TTC549 (cell line): ENCODE measurements around the gene CFAP298.
"Not testable (repeated sequence)": the region's sequence is repeated elsewhere in the genome, so short reads cannot be mapped to it uniquely, and the experiment has no call there.

Source experiments
- FAIRE-seq: peaks from 2 replicates; lab custom pipeline; 2012; peaks lifted over from hg19 to GRCh38; lab: Jason Lieb, UNC

The CFAP298 gene, protein sequence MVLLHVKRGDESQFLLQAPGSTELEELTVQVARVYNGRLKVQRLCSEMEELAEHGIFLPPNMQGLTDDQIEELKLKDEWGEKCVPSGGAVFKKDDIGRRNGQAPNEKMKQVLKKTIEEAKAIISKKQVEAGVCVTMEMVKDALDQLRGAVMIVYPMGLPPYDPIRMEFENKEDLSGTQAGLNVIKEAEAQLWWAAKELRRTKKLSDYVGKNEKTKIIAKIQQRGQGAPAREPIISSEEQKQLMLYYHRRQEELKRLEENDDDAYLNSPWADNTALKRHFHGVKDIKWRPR

DNA sequence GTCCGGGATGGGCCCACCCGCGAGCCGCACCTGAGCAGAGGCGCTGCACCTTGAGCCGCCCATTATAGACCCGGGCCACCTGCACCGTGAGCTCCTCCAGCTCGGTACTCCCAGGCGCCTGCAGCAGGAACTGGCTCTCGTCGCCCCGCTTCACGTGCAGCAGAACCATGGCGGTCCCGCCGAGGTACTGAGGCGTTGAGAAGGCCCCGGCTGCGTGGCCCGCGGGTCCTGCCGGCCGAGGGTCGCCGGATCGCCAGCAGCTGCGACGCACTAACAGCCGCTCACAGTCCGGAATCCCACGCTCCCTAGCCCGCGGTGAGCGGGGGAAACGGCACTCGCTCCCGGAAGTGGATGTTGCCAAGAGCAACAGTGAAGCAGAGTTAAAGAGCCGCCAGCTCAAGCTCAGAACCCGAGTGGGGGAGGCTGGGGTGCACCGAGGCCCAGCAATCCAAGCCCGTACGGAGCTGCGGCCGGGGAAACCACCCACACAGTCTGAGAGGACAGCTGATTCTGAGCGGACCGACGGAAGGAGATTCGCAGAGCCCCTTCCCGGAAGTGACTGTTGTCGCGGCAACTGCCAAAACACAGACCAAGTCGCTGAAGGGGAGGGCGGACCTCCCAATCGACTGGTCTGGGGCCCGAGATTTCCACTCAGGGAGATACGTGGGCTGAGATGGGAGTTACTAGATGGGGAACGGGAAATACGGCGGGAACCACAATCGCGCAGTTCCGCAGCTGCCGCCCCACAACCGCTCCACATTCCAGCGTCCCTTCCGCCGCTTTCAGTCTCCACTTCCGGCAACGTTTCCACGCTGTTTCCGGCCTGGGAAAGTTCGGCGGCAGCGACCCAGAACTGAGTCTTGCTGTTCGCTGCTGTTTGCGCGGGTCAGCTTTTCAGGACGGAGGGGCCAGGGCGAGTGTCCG is at the start of gene CFAP298:
CFAP298 (minus strand) TSS at position 303 of the 924 bp plus-strand sequence; CDS start at position 169, 134 bp downstream.
- FAIRE-seq, result no peak

DNA sequence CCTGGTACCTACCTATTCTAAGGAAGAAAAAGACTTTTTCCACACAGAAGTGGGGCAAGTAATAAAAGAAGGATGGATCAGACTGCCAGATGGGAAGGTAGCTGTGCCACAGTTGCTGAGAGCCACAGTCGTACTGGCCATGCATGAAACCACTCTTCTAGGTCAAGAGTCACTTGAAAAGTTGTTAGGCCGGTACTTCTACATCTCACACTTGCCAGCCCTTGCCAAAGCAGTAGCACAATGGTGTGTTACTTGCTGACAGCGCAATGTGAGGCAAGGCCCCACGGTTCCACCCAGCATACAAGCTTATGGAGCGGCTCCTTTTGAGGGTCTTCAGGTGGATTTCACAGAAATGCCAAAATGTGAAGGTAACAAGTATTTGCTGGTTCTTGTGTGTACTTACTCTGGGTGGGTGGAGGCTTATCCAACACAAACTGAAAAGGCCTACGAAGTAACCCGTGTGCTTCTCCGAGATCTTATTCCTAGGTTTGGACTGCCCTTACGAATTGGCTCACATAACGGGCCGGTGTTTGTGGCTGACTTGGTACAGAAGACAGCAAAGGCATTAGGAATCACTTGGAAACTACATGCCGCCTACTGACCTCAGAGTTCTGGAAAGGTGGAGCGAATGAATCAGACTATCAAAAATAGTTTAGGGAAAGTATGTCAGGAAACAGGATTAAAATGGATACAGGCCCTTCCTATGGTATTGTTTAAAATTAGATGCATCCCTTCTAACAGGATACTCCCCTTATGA is 49.0 kb upstream of the CFAP298 start:
- FAIRE-seq, result not testable (repeated sequence)

DNA sequence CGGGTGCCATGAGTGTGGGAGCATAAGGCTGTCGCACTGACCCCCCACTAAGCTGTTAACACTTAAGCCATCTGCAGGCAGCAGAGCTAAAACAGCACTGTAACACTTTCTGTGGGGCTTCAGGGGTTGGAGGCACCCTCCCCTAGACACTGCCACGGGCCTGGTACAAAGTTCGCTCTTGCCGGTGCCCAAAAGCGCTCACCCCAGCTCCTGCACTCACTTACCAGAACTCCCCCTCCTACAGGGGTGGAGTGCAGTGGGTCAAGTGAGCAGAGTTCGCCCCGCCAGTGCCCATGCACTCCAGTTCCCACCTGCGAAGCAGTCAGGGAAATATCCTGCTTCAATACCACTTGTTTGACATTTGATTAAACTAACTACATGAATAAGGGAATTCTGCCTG is 46.3 kb upstream of the CFAP298 start:
- no peak for FAIRE-seq

DNA sequence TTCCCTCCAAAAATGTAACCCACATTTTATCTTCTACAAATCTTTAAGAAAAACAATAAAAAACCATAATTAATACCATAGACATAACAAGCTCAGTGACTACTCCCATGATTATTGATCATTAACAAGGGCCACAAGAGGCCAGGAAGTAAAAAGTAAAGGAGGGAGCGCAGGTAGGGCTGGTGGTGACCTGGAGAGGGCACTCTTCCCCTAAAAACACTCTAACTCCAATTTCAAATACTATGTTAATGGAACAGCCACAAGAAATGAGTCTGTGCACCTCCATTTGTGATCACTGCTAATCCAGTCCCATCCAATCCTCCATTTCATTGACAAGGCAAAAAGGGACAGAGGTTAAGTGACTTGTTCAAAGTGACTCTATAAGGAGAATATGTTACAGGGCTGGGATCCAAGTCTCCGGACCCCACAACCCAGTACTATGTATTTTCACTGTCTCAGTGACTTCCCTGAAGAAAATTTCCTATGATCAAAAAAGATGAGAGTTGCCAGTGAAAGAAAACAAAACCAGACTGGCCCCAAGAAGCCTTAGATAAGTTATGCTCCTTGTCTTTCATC is 41.2 kb upstream of the CFAP298 start:
- FAIRE-seq, result peak; percentile 60

DNA sequence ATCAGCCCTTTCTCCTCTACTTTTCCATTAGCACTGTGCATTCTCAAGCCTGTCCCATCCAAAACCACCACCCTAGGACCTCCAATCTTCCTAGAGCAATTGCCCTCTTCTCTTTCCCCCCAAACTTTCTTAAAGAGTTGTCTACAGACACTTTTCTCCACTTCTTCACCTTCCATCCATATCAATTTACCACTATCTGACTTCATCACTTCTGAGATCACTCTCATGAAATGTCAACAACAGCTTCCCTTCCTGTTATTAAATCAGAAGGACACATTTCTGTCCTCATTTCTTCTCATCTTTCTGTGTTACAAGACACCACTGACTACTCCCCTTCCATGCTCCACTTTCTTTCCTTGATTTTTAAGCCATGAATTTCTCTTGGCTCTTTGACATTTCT is 36.0 kb upstream of the CFAP298 start:
- no peak for FAIRE-seq

DNA sequence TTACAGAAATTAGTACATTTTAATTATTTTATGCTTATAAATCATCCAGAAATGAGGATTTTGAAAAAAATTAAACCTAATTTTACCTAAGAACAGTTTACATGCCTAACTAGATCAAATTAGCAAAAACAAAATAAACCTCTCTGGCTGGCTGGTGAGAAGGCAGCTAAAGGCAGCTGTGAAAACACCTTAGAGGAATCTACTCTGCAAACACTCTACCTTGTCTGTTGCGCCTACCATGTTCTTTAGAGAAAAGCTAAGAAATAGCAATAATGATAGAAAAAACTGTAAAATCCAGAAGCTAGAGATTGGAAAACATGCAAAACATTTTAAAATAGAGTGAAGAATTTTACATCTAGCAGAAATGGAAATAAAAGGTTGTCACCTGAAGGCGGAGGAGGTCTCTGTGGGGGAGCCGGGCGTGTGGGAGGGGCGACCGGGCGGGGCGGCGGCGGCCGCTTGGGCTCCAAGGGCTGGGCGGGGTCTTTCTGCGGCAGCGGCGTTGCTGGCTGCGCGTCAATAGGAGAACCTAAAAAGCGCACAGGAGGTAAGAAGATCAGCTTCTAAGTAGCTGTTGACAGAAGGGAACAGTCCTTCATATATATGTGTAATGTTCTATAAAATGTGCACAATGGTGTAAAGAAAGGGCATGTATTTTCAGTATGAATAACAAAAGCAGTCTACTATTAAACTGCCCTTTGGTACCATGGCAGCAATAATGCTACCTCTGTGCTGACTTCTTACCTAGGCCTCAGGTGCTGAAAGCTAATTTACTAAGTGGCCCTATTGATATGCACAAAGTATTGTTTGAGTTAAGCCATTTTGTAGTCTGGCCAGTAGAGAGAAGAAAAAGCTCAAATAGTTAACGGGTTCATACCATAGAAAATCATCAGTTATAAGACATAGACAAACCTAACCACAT is 33.3 kb upstream of the CFAP298 start:
- FAIRE-seq, result no peak

DNA sequence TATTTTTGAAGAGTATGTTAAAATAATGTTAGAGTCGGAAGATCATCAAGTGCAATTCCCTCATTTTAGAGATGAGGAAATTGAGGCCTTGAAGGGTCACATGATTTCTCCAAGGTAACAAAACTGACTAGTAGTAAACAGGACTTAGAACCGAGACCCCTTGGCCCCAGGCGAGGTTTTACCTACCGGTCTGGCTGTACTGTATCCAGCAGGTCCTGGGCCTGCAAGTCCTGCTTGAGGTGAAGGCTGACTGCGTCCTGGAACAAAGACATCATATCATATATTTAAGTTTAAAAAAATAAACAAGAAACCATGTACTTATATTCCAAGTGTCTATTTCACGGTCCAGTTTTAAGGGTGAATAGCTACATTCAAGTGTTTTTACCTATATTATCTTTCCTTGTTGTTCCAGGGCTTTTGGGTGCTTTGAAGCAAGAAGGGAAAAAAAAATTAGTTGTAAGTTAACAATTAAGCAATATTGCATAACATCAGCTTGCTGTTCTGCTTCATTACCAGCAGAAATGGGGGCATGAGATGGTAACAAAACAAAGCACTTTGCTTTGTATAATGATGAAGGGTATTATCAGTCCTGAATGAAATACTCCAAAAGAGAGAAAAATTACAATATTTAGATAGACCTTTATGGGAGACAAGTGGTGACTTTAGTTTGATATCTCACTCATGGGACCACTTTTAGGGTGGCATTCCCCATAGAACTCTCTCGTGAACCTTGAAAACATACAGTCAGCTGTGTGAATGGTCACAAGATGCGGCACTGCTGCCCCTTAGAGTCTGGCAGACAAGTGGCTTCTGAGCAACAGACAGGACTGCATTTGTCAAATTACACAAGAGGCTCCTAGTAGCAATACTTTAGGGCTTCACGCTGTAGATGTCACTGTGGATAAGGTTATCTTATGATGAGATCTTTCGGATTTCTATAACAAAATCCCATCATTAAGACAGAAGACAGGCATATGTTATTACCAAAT is 29.8 kb upstream of the CFAP298 start:
- no peak for FAIRE-seq

DNA sequence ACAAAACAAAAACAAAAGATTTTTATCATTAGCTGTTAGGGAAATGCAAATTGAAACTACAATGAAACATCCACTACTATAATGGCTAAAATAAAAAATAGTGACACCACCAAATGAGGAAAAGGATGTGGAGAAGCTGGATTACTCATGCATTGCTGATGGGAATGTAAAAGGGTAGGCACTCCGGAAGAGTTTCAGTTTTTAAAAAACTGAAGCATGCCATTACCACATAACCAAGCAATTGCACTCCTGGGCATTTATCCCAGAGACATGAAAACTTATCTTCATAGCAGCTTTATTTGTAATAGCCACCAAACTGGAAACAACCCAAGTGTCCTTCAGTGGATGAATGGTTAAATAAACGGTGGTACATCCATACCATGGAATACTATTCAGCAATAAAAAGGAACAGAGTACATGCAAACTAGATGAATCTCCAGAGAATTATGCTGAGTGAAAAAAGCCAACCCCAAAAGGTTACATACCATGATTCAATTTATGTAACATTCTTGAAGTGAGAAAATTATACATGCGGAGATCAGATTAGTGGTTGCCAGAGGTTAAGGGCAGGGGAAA is 14.5 kb upstream of the CFAP298 start:
- no peak for FAIRE-seq

DNA sequence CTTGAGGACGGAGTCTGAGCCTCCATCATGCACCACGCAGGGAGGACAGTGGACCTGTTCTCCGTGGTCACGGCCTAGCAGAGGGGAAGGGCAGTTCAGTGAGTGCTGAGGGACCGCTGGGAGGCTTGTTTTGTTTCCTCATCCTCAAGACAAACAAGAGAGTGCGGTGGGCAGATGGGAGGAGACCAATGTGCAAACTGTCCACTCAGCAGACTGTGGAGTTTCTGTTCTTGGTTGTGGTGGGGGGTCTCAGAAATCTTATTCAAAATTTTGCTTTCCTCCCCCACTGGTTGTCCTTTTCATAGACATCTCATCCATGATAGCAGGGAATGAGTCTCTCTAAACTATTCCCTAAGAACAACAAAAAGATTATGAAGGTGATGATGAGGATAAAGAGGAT is 6.0 kb upstream of the CFAP298 start:
- not testable (repeated sequence) for FAIRE-seq

DNA sequence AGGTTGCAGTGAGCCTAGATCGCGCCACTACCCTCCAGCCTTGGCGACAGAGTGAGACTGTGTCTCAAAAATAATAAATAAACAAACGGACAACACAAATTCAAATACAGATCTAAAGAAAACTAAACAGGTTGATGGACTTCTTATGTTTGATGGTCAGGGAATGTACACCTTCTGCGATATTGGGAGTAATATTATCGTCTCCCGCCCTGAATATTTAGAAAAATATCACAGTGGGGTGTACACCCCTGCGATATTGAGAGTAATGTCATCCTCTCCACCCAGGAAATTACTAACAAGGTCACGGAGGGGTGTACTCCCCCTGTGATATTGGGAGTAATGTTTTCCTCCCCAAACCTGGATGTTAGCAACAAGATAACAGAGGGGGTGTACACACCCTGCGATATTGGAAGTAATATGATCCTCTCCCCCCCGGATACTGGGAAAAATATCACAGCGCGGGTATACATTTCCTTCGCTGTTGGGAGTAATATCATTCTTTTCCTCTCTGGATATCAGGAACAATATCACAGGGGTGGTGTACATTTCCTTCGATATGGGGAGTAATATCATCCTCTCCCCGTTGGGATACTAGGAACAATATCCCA is 1.4 kb upstream of the CFAP298 start:
- no peak for FAIRE-seq

DNA sequence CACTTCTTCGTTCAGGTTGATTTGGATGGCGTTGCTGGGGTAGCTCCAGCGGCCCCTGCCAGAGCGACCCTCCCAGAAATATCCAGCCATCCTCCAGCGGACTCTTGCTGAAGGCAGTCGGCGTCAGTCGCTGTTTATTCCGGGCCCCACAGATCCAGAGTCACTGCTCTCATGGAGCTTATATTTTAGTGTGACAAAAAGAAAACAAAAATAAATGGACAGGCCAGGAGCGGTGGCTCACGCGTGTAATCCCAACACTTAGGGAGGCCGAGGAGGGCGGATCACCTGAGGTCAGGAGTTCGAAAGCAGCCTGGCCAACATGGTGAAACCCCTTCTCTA is 791 bp upstream of the CFAP298 start:
- no peak for FAIRE-seq

DNA sequence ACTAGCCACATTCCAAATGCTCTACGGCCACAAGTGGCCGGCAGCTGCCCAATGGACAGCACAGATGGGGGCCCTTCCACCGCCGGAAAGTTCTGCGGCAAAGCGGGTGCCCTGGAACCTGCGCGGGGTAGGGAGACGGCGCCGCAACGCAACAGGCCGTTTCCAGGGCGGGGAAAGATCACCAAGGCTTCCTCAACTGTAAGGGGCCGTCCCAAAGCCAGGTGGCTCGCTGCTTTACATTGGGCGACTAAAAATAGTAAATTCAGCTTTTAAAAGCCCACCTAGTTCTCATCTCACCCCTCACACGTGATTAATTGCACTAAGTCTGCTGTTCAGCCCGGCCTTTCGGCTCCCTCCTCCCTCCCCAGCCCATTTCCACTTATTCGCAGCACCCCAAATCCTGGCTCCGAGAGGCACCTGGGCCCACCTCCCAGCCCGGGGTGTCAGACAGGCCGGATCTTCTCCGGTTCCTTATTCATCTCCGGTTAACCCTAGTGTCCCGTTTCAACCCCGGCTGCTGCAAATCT is 643 bp downstream of the CFAP298 start:
- no peak for FAIRE-seq

DNA sequence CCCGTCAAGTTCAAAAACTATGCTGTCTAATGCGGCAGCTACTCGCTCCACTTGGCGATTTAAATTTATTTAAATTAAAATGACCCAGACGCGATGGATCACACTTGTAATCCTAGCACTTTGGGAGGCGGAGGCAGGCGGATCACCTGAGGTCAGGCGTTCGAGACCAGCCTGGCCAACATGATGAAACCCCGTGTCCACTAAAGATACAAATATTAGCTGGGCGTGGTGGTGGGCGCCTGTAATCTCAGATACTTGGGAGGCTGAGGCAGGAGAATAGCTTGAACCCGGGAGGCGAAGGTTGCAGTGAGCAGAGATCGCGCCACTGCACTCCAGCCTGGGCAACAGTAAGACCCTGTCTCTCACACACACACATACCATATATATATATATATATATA is 1.2 kb downstream of the CFAP298 start:
- not testable (repeated sequence) for FAIRE-seq

DNA sequence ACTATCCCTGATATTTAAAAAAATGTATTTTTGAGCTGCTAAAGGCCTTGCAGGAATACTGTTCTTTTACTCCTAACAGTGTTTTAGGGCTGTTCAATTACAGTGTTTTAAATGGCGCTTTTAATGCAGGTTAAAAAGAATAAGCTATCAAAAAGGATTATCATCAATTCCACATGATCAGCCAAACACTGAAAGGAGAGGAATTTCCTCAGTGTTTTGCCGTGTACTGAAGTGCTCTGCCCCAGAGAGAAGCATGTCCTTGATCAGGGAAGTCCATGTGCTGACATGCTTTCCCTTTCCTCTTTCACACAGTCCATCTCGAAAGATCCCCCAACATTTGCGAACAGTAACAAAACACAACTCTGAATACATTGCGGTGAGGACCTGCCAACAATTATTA is 3.3 kb downstream of the CFAP298 start:
- FAIRE-seq, result no peak

DNA sequence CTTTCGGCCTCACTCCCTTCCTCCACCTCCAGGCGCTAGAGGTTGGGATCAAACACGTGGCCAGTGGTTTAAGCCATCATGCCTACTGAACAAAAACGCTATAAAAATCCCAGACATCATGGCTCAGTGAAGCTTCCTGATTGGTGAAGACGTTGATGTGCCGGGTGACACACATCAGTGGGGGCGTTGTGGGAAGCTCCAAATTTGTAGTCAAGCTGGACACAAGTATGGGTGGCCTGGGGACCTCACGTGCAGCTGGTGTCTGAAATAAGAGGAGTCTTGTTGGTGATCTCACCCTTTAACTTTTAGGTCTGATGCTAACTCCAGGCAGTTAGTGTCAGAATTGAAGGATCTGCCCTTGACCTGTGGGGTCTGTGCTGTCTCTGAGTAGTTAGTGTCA is 6.7 kb downstream of the CFAP298 start:
- FAIRE-seq, result no peak

DNA sequence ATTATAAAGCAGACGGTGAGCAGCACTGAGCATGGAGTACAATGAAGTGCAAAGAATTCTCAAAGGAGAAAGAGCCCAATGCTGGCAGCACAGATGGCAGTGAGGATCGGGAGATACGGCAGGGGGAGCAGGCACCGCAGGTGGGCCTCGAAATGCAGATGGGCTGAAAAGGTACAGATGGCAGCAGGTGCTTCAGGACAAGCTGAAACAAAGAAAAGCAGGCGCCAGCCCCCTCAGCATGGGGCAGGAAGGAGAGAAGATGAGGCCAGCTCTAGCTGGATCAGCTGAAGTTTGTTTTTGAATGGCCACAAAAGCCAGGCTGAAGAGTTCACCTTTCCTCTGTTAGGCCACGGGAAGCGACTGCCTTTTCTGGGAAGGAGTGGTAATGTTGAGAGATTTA is 7.7 kb downstream of the CFAP298 start:
- no peak for FAIRE-seq

DNA sequence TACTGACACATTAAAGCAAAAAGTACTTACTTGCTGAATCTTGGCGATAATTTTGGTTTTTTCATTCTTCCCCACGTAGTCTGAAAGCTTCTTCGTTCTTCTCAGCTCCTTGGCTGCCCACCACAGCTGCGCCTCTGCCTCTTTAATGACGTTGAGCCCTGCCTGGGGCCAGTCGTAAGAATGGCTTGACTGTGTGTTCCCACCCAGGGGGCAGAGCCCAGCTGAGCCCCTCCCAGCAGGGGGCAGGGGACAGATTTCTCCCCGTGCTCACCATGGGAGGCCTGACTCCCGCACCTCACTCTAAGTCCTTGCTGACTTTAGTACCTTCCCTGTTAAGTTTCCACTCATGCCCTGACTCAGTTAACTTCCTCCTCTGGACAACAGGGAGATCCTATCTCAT is 9.0 kb downstream of the CFAP298 start:
- no peak for FAIRE-seq

DNA sequence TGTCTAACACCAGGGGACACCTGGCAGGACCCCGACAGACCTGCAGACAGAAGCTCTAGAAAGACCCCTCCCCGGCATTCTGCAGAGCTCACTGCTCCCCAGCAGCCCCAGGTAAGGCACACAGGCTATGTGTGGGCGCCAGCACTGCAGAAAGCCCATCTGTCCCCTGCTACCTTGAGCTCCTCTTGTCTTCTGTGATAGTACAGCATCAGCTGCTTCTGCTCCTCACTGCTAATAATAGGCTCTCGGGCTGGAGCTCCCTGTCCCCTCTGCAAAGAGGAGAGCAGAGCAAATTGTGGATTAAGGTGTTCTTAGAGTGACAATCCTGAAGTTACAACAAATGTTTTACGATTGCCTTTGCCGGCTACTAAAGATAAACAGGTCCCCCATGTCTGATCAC is 10.1 kb downstream of the CFAP298 start:
- no peak for FAIRE-seq

DNA sequence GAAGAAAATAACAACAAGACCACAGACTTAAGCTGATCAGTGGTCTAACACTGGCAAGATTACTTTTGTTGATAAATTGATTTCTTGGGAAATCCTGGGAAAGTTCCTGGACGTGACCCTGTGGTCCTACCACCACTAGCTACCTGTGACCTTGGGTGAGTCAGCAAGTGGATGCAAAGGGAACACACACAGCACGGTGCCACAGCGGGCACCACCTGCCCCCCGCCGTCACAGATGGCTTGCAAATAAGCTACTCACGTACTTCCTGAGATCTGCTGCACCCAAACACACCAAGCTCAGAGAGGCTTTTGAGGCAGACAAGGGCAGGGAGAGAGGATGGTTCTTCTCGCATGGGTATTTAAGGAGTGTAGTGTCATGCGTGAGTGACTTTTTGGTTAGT is 12.7 kb downstream of the CFAP298 start:
- FAIRE-seq, result no peak
